Hepatocyte (in vitro differentiated cells): ENCODE data around the gene FMO4.

Source experiments
- EZH2 ChIP-seq: fragments of 200-600 bp; sonication (generic); IDR thresholded peaks from 2 replicates; pipeline ENCODE4 v1.6.1; 2016; ENCODE audit warnings: antibody characterized with exemption, mild to moderate bottlenecking, borderline replicate concordance
- TF ChIP-seq, protein P1 (sequence below): fragments of 200-600 bp; sonication (generic); IDR thresholded peaks from 2 replicates; pipeline ENCODE4 v1.5.1; 2016; ENCODE audit warnings: antibody characterized with exemption, mild to moderate bottlenecking; ENCODE audit not compliant: poor library complexity

DNA sequence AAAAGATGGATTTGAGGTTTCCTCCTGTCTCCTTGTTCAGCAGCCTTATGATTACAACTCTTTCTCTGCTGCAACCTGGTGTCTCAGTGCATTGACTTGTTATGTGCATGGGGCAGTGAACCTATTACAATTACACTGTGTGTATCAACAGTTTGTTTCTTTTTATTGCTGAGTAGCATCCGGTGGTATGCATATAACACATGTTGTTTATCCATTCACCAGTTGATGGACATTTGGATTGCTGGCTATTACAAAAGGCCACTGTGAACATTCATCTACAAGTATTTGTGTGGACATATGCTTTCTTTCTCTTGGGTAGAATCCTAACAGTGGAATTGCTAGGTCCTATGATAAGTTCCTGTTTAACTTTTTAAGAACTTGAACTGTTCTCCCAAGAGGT lies 65.9 kb downstream of the FMO4 start:
- TF ChIP-seq, protein P1, sequence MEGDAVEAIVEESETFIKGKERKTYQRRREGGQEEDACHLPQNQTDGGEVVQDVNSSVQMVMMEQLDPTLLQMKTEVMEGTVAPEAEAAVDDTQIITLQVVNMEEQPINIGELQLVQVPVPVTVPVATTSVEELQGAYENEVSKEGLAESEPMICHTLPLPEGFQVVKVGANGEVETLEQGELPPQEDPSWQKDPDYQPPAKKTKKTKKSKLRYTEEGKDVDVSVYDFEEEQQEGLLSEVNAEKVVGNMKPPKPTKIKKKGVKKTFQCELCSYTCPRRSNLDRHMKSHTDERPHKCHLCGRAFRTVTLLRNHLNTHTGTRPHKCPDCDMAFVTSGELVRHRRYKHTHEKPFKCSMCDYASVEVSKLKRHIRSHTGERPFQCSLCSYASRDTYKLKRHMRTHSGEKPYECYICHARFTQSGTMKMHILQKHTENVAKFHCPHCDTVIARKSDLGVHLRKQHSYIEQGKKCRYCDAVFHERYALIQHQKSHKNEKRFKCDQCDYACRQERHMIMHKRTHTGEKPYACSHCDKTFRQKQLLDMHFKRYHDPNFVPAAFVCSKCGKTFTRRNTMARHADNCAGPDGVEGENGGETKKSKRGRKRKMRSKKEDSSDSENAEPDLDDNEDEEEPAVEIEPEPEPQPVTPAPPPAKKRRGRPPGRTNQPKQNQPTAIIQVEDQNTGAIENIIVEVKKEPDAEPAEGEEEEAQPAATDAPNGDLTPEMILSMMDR = no peak
- no peak for TF ChIP-seq EZH2
